Measurements from ENCODE around the gene GPANK1.

The GPANK1 gene

DNA sequence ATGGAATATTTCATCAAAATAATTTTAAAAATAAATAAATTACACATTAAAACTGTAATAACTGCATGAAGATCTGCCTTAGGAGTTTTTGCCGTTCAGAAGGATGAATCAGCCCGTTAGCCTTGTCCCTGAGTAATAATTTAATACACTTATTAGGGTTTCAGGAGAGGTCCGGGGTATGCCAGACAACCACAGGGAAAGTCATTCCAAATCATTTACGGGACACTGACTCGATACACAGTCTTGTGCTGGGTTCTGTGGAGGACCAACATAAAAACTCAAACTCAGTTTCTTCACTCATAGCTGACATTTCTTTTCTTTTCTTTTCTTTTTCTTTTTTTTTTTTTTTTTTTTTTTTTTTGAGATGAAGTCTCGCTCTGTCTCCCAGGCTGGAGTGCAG is 41.1 kb upstream of the GPANK1 start:
- Histone ChIP-seq H3K4me3 (ENCODE audit: low read depth, low read length) (no peak overlapping the region), H3K27ac (ENCODE audit: extremely low read depth, low read depth, low read length) (no peak overlapping the region), H3K36me3 (ENCODE audit: control insufficient read depth in 2 of 2, insufficient read depth in 1 of 2, low read length in 2 of 2) (peaks cover 0 to 1% of the 10 kb centered on the region in 2 experiments; a peak in 1 of 3 replicates), H3K4me1 (ENCODE audit: control insufficient read depth, insufficient read depth, low read length) (no peaks in the 10 kb centered on the region), H3K9me3 (ENCODE audit: control insufficient read depth, insufficient read depth, low read depth, low read length) (no peaks in the 10 kb centered on the region)
- POLR2A ChIA-PET = interaction anchor here (0.6 to 1.6 kb wide), 5 partner anchors 21 to 121 kb away, joined by 3 to 6 read pairs (median 4); partner anchors contain the start of genes CLIC1 and HSPA1B
- TF ChIP-seq ZNF391 (tag by site-specific recombination; IDR thresholded peaks at IDR 0.05; ENCODE audit: borderline replicate concordance, low read depth) (no peak), ZNF223 (tag by site-specific recombination; IDR thresholded peaks at IDR 0.05) (no peak), ZNF23 (tag by site-specific recombination; IDR thresholded peaks at IDR 0.05; ENCODE audit: borderline replicate concordance) (no peak), KLF9 (tag by site-specific recombination; IDR thresholded peaks at IDR 0.05; ENCODE audit: low read depth) (no peak), ZNF660 (tag by site-specific recombination; IDR thresholded peaks at IDR 0.05) (no peak), ZNF555 (tag by site-specific recombination; conservative IDR thresholded peaks at IDR 0.05) (no peak), REST (tag by site-specific recombination; IDR thresholded peaks at IDR 0.05) (no peak), ZNF112 (tag by site-specific recombination; IDR thresholded peaks at IDR 0.05) (no peak), ZSCAN16 (tag by site-specific recombination; IDR thresholded peaks at IDR 0.05) (no peak), ZNF280D (tag by site-specific recombination; IDR thresholded peaks at IDR 0.05) (no peak), ZNF513 (tag by site-specific recombination; IDR thresholded peaks at IDR 0.05) (no peak), RBAK (tag by site-specific recombination; IDR thresholded peaks at IDR 0.05) (no peak), ZNF530 (tag by site-specific recombination; IDR thresholded peaks at IDR 0.05; ENCODE audit: low read depth) (no peak), ZNF433 (tag by site-specific recombination; IDR thresholded peaks at IDR 0.05; ENCODE audit: low read depth) (no peak), AEBP2 (tag by site-specific recombination; IDR thresholded peaks at IDR 0.05; ENCODE audit: borderline replicate concordance) (no peak), ZNF791 (tag by site-specific recombination; IDR thresholded peaks at IDR 0.05) (no peak), ZNF449 (tag by site-specific recombination; IDR thresholded peaks at IDR 0.05) (no peak)
- TF ChIP-seq, protein P1, sequence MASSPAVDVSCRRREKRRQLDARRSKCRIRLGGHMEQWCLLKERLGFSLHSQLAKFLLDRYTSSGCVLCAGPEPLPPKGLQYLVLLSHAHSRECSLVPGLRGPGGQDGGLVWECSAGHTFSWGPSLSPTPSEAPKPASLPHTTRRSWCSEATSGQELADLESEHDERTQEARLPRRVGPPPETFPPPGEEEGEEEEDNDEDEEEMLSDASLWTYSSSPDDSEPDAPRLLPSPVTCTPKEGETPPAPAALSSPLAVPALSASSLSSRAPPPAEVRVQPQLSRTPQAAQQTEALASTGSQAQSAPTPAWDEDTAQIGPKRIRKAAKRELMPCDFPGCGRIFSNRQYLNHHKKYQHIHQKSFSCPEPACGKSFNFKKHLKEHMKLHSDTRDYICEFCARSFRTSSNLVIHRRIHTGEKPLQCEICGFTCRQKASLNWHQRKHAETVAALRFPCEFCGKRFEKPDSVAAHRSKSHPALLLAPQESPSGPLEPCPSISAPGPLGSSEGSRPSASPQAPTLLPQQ (tag by site-specific recombination; IDR thresholded peaks at IDR 0.05) = no peak
- CTCF ChIA-PET = interaction anchor here (0.7 to 1.2 kb wide), 2 partner anchors 64 to 246 kb away, joined by 3 to 4 read pairs; no protein-coding TSS in a partner anchor

Measured in HEK293 (cell line).